ENCODE measurements around the gene SURF2.

- TF ChIP-seq, protein P1, sequence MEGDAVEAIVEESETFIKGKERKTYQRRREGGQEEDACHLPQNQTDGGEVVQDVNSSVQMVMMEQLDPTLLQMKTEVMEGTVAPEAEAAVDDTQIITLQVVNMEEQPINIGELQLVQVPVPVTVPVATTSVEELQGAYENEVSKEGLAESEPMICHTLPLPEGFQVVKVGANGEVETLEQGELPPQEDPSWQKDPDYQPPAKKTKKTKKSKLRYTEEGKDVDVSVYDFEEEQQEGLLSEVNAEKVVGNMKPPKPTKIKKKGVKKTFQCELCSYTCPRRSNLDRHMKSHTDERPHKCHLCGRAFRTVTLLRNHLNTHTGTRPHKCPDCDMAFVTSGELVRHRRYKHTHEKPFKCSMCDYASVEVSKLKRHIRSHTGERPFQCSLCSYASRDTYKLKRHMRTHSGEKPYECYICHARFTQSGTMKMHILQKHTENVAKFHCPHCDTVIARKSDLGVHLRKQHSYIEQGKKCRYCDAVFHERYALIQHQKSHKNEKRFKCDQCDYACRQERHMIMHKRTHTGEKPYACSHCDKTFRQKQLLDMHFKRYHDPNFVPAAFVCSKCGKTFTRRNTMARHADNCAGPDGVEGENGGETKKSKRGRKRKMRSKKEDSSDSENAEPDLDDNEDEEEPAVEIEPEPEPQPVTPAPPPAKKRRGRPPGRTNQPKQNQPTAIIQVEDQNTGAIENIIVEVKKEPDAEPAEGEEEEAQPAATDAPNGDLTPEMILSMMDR (IDR thresholded peaks at IDR 0.05) = no peak
- TF ChIP-seq POLR2AphosphoS5 (IDR thresholded peaks at IDR 0.05) (no peak), POLR2A (IDR thresholded peaks at IDR 0.05) (no peak)
These were observed 14.3 kb downstream of the SURF2 start for GRCh38 chr9:133370685-133371084.
